ENCODE measurements around the gene GRIN2C. TPM values are rescaled to one million over a fixed set of nuclear protein-coding genes. Genes with fewer than 3 reads are reported as not detected.

GRIN2C gene
- total RNA-seq, 2 donors from 2014 or later: 0.65 to 1.2 TPM

DNA sequence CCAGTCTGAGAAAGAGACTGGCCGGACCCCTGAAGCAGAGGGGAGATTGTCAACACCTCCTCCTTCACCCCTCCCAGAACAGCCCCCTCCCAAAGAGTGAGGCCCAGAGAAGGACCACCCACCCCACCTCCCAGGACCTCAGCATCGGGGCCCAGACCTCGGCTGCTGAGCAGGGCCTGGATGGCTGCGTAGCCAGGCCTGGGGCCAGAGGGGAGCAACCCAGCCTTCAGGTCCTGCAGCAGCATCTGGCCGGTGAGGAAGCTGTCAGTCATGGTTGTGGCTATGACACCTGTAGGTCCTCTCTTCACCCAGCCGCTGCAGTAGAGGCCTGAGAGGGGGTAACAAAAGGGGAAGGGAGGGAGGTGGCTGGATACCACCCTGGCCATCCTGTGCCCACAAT lies 3.2 kb upstream of the GRIN2C start:
- Mint-ChIP-seq H3K4me3 (no peak overlapping the region), H3K27ac (no peak overlapping the region), H3K27me3 (peaks cover 15% of the 10 kb centered on the region), H3K9me3 (no peaks in the 10 kb centered on the region), H3K36me3 (ENCODE audit: low read depth) (peaks cover 21% of the 10 kb centered on the region), H3K4me1 (peaks cover 5% of the 10 kb centered on the region)
- ATAC-seq (replicated peaks): no peak

DNA sequence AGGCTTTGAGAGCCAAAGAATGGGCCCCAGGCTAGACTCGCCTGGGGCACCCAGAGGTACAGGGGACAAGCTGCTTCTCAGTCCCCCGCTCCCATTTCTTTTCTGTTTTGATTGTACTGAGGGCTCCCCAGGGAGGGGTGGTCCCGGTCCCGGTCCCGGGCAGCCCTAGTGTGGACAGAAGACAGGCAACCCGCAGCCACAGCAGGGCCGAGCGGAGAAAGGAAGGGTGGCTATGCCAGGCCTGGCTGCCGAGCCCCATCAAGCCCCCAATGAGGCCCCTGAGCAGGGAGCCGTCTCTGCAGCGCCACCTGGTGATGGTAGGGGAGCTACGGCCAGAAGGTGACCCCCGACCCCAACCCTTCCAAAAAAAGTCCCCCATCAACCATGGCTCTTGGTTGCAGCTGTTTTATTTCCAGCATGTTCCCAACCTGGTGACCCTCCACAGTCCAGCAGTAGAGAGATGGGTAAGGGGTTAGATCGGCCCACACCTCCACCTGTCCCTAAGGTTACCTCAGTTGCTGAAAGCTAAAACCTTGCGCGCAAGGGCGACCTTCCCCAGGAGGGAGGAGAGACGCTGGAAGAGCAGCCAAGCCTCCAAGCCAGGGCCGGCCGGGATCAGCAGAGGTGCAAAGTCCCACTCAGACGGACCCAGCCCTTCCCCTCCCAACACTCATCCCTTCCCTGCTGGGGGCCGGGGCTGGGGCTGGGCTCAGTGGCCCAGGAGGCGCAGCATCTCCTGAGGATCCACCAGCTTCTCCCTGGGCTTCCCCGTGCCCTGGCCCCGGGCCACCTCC lies 2.6 kb upstream of the GRIN2C start:
- peaks cover 21% of the 10 kb centered on the region for H3K27me3 Mint-ChIP-seq

DNA sequence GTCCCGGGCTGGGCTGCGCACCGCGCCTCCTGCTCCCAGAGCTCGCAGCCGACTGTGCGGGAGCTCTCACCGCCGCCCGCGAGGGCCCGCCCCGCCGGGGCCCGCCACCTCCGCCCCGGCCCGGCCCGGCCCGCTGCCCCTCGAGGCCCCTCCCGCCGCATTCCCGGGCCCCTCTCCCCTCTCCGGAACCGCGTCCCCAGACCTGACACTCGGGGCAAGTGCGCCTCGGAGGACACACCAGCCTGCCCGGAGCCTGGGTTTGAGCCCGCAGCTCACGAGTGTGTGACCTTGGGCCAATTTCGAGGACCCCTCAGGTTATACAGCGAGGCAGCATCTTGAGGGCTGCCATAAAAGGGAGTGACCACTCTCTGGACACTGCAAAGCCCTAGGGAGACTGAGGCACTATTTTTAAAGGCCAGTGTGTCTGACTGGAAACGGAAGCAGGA lies 2.0 kb upstream of the GRIN2C start:
- peak overlapping the region; percentile 32 for H3K4me3 Mint-ChIP-seq
- H3K27me3 Mint-ChIP-seq: peaks cover 27% of the 10 kb centered on the region
- H3K4me1 Mint-ChIP-seq: peaks cover 5% of the 10 kb centered on the region
- no peaks in the 10 kb centered on the region for H3K9me3 Mint-ChIP-seq
- H3K36me3 Mint-ChIP-seq (ENCODE audit: low read depth): peaks cover 21% of the 10 kb centered on the region
- no peak for ATAC-seq (replicated peaks)
- no peak overlapping the region for H3K27ac Mint-ChIP-seq

More for the DNA sequence above, 2.6 kb upstream of the GRIN2C start:
- Mint-ChIP-seq H3K4me3 (peak overlapping the region; percentile 32), H3K36me3 (ENCODE audit: low read depth) (peaks cover 21% of the 10 kb centered on the region), H3K9me3 (no peaks in the 10 kb centered on the region), H3K4me1 (peaks cover 5% of the 10 kb centered on the region), H3K27ac (no peak overlapping the region)
- ATAC-seq (replicated peaks): peak; percentile 52

DNA sequence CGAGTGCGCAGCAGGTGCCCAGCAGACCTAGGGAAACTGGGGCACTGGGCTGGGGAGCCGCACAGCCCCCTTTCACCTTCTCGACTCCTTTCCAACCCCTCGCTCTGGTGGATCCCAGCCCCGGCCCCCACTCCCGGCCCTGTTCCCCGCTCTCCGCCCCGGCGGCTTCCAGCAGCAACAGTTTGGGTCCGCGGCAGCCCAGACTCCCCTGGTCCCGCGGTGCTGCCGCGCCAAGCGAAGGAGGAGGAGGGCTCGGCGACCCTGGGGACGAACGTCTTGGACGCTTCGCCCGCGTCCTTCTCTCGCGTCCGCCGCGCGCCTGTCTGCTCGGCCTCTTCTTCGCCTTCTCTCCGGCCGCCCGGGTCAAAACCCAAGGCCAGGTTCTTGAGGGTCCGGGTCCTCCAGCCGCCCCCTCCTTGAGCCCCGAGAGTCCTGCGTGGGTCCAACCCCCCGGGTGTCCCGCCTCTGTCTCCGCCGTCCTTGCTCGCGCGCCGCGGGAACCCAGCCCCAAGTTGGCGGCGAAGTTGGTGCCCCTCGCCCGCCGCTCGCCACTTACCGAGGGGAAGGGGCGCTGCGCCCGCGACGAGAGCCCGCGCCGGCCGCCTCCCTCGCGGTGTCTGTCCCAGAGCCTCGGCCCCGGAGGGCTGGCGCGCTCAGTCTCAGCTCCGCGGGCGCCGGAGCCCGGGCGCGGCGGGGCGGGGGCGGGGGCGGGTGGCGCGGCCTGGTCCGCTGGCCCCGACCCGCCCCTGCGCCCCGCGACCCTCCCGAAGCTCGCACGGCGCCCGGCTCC lies 1.4 kb upstream of the GRIN2C start:
- Mint-ChIP-seq H3K27me3 (peaks cover 31% of the 10 kb centered on the region), H3K27ac (no peak overlapping the region), H3K9me3 (no peaks in the 10 kb centered on the region), H3K36me3 (ENCODE audit: low read depth) (peaks cover 21% of the 10 kb centered on the region), H3K4me3 (peak overlapping the region; percentile 41), H3K4me1 (peaks cover 5% of the 10 kb centered on the region)
- no peak for ATAC-seq (replicated peaks)

DNA sequence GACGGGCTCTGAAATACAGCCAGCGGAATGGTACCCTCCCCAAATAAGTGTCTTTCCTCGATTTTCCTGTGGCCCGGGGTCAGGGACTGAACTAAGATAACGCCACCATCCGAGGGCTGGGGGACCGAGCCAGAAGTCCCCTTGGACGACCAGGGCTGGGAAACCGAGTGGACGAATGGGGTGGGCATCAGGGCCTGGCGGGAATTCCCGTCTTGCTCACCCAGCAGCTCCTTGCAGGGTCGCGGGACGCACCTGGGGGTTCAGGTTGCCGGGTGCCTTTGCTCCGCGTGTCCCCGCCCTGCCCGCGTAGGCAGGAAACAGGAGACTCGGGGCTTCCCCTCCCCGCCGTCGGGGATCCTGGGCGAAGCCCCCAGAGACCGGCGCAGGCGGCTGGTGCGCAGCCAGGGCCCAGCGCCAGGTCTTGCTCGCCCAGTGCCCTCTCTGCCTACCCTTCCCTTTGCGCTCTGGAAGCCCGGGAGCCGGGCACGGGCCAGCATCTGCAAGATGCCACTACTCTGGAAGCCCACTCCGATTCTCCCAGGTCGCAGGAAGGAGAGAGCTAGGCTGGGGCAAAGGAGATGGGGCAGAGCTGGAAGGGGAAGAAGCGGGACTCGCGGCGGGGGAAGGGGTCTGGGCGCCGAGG lies 665 bp upstream of the GRIN2C start:
- peak overlapping the region; percentile 41 for H3K4me3 Mint-ChIP-seq
- peaks cover 5% of the 10 kb centered on the region for H3K4me1 Mint-ChIP-seq
- H3K27ac Mint-ChIP-seq: no peak overlapping the region
- no peaks in the 10 kb centered on the region for H3K9me3 Mint-ChIP-seq
- peaks cover 37% of the 10 kb centered on the region for H3K27me3 Mint-ChIP-seq
- no peak for ATAC-seq (replicated peaks)
- H3K36me3 Mint-ChIP-seq (ENCODE audit: low read depth): peaks cover 21% of the 10 kb centered on the region

DNA sequence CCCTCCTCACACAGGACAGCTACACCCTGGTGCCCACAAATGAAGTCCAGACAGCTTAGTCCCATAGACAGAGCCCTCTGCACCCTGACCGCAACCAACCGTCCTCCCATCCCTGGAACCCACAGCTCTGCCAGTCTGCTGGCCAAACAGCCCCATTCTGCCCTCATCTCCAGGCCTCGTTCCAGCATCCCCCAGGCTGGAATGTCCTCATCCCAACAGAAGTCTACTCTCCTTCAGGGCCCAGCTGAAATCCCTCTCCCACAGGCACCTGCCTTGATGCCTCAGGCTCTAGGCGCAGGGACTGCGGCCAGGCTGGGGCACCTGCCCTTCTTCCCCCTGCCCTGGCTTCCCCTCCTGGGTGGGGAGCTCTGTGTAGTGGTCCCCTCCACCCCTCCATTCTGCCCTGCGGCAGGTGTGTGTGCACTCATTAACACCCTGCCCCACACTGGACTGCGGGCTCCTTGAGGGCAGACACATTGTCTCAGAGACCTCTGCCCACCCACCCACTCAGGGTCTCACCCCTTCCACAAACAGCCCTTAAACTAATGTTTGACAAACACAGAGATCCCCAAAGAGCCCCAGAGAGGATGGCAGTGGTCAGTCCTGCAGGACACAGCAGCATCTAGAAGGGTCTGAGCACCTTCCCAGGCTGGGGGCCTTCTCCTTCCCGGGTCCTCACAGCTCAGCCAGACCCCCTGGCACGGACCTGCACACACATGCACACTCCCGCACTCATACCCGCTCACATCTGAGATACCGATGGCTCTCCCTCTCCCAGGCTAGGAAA lies 820 bp downstream of the GRIN2C start:
- peak overlapping the region; percentile 33 for H3K4me3 Mint-ChIP-seq
- H3K9me3 Mint-ChIP-seq: no peaks in the 10 kb centered on the region
- peaks cover 46% of the 10 kb centered on the region for H3K27me3 Mint-ChIP-seq
- no peak for ATAC-seq (replicated peaks)
- H3K36me3 Mint-ChIP-seq (ENCODE audit: low read depth): peaks cover 13% of the 10 kb centered on the region
- no peaks in the 10 kb centered on the region for H3K4me1 Mint-ChIP-seq
- H3K27ac Mint-ChIP-seq: no peak overlapping the region

DNA sequence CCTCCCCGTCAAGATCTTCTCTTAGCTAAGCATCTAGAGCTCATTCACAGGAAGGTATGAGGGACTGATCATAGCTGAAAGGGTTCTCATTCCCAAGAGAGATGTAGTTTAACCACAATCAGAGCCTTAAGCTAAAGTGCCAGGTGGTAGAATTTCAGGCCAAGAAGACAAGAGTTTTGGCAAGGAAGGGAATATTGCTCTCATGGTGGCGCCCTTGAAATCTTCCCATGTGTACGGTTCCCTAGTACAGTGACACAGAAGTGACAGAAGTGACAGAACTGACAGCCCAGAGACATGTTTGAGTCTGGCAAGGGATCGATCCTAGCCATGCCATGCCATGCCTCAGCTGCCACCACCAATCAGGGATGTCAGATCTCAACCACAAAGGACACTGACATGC lies 2.5 kb downstream of the GRIN2C start:
- no peaks in the 10 kb centered on the region for H3K4me1 Mint-ChIP-seq
- peaks cover 7% of the 10 kb centered on the region for H3K36me3 Mint-ChIP-seq (ENCODE audit: low read depth)
- H3K27ac Mint-ChIP-seq: no peak overlapping the region
- no peak overlapping the region for H3K4me3 Mint-ChIP-seq
- no peaks in the 10 kb centered on the region for H3K9me3 Mint-ChIP-seq
- ATAC-seq (replicated peaks): no peak
- H3K27me3 Mint-ChIP-seq: peaks cover 54% of the 10 kb centered on the region

DNA sequence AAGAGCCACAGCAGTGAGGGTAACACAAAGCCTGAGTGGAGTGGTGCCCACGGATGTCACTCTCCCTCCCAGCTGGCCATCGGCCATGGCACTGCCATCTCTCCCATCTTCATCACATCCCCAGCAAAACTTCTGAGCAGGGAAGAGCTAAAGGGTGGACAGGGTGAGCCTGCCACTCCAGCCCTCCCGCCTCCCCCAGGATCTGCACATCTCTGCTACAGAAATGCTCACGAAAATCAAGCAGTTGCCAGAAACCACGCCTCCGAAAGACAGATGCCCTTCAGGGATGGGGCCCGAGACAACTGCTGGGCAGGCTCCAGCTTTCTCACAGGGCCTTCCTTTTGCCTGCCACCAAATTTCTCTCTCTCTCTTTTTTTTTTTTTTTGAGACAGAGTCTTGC lies 3.6 kb downstream of the GRIN2C start:
- H3K4me3 Mint-ChIP-seq: no peak overlapping the region
- ATAC-seq (replicated peaks): no peak
- peaks cover 56% of the 10 kb centered on the region for H3K27me3 Mint-ChIP-seq
- H3K27ac Mint-ChIP-seq: no peak overlapping the region
- H3K9me3 Mint-ChIP-seq: no peaks in the 10 kb centered on the region
- peaks cover 7% of the 10 kb centered on the region for H3K36me3 Mint-ChIP-seq (ENCODE audit: low read depth)
- H3K4me1 Mint-ChIP-seq: no peaks in the 10 kb centered on the region

DNA sequence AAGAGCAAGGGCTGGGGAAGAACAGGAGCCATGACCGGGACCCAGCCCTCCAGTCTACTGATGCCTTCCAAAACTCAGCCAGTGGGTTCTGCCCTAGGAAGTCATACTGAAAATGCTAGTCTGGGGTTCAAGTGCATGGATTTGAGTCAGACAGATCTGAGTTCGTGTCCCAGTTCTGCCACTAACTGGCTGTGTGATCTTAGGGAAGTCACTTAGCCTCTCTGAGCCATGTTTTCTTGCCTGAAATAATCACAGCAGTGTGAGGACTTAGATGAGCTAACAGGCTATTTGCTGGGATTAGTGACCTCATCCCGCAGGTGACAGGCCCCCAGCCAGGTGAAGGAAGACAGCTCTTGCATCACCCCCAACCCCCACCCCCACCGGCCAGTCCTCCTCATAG lies 4.4 kb downstream of the GRIN2C start:
- Mint-ChIP-seq H3K27me3 (peaks cover 59% of the 10 kb centered on the region), H3K4me1 (no peaks in the 10 kb centered on the region), H3K4me3 (no peak overlapping the region), H3K27ac (no peak overlapping the region), H3K36me3 (ENCODE audit: low read depth) (peaks cover 7% of the 10 kb centered on the region), H3K9me3 (no peaks in the 10 kb centered on the region)
- no peak for ATAC-seq (replicated peaks)

DNA sequence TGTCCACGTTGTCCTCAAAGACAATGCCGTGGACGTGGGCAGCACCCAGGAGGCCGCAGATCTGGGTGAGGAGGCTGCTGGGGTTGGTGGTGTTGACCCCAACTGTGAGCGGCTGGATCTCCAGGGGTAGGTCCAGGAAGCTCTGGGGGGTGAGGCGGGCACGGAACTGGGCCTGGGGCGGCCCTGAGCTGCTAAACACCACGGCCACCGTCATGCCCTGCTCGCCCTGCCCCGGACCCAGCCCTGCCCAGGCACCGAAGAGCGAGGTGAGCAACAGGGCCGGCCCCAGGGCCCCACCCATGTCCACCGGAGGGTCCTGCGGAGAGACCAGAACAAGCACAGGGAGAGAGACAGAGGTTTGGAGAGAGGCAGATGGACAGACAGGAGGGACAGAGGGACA lies 4.9 kb downstream of the GRIN2C start:
- Mint-ChIP-seq H3K36me3 (ENCODE audit: low read depth) (peaks cover 7% of the 10 kb centered on the region), H3K27me3 (peaks cover 57% of the 10 kb centered on the region), H3K4me1 (no peaks in the 10 kb centered on the region), H3K9me3 (no peaks in the 10 kb centered on the region), H3K27ac (no peak overlapping the region), H3K4me3 (no peak overlapping the region)
- ATAC-seq (replicated peaks): no peak

DNA sequence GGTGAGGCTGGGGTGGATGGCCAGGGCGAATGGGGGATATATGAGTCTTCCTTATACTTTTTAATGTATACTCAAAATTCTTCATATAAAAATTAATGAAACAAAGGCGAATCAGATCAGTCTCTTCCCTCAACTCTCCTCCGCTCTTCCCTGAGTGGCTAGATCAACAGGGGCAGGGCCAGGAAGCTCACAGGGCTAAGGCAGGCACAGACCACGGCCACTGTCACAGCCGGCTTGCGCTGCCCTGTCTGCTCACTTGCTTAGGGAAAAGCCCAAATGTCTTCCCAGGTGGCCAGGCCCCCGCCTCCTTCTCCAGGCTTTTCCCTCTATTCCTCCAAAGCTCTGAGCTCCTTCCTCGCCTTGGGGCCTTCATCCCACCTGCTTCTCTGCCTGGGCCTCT lies 6.0 kb downstream of the GRIN2C start:
- H3K27ac Mint-ChIP-seq: no peak overlapping the region
- peaks cover 50% of the 10 kb centered on the region for H3K27me3 Mint-ChIP-seq
- no peaks in the 10 kb centered on the region for H3K9me3 Mint-ChIP-seq
- no peak overlapping the region for H3K4me3 Mint-ChIP-seq
- no peaks in the 10 kb centered on the region for H3K4me1 Mint-ChIP-seq
- ATAC-seq (replicated peaks): no peak
- no peaks in the 10 kb centered on the region for H3K36me3 Mint-ChIP-seq (ENCODE audit: low read depth)

DNA sequence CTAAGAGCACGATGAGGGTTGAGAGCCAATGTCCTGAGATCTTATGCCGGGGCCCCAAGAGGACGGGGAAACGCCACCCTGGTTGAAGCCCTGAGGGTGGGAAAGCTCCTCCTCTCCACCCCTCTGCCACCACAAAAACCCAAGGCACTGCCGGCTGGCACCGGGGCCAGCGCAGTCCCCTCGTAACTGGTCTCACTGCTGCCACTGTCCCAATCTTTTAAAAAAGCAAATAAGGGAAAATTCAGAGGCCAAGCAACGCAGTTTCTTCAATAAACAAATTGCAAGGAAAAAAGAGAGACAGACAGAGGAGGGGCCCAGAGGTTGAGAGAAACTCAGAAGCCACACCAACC lies 6.7 kb downstream of the GRIN2C start:
- H3K27ac Mint-ChIP-seq: no peak overlapping the region
- no peaks in the 10 kb centered on the region for H3K9me3 Mint-ChIP-seq
- no peaks in the 10 kb centered on the region for H3K36me3 Mint-ChIP-seq (ENCODE audit: low read depth)
- peak overlapping the region; percentile 53 for H3K4me3 Mint-ChIP-seq
- H3K4me1 Mint-ChIP-seq: no peaks in the 10 kb centered on the region
- H3K27me3 Mint-ChIP-seq: peaks cover 46% of the 10 kb centered on the region
- no peak for ATAC-seq (replicated peaks)

DNA sequence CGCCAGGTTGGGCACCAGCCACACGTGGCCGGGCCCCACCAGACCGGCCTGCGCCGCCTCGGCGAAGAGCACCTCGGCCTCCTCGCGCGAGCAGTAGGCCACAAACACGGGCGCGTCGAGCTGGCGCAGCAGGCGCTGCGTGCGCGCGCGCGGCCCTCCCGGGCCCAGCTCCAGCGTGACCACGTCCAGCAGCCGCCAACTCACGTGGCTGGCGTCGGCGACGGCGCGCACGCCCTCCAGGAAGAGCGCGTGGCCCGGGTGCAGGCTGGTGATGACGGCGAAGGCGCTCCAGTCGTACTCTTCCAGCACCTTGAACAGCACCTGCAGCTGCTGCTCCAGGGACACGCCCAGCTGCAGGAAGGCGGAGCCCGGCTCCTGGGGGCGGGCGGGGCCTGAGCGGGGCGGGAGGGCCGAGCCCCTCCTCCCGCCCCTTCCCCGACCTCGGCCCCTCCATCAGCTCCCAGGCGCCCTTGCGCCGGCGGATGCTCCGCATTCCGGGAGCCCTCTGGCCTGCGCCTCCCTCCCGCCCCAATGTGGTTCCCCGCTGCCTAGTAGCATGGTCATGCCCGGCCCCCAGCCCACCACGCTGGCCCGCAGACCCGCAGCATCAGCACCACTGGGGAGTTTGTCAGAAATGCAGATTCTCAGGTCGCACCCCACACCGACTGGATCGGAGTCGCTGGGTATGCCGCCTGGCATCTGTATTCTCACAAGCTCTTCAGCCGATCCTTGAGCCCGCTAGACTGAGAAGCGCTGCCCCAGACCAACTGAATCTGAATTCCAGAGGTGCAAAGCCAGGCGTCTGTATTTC lies 7.2 kb downstream of the GRIN2C start:
- Mint-ChIP-seq H3K4me3 (peak overlapping the region; percentile 53), H3K9me3 (no peaks in the 10 kb centered on the region), H3K27me3 (peaks cover 40% of the 10 kb centered on the region), H3K4me1 (no peaks in the 10 kb centered on the region), H3K36me3 (ENCODE audit: low read depth) (no peaks in the 10 kb centered on the region), H3K27ac (no peak overlapping the region)
- ATAC-seq (replicated peaks): peak; percentile 79

All from activated T-helper 17 cell treated with anti-CD3 and anti-CD28 coated beads, Interleukin-2, amount 50 U/mL, for 72 hours (primary cell).